Uterus (tissue), 4 donors: Measurements from ENCODE around the gene PSMG3. TPM values are rescaled to one million over a fixed set of nuclear protein-coding genes. Genes with fewer than 3 reads are reported as not detected.

Experiments used
- DNase-seq, 2 donors: peaks; one replicate each; pipeline ENCODE4 v3.0.0-alpha.2; 2019 to 2020
- H3K27ac ChIP-seq, 2 donors: fragments of 200-600 bp; sonication (generic); 1 replicate in 1 of 2; 2 replicates in 1 of 2; pipeline ENCODE4 v1.5.1; 2016 to 2018
- H3K27me3 ChIP-seq, 2 donors: fragments of 200-600 bp; sonication (generic); one replicate each; pipeline ENCODE4 v1.5.1; 2018 to 2019; ENCODE audit warnings: control low read depth in 1 of 2
- H3K36me3 ChIP-seq, 2 donors: fragments of 200-600 bp; sonication (generic); one replicate each; pipeline ENCODE4 v1.5.1; 2019; ENCODE audit warnings: control low read depth in 1 of 2
- H3K4me1 ChIP-seq, 2 donors: fragments of 200-600 bp; sonication (generic); one replicate each; pipeline ENCODE4 v1.5.1; 2018 to 2019; ENCODE audit warnings: control low read depth in 1 of 2
- H3K4me3 ChIP-seq, 2 donors: fragments of 200-600 bp; sonication (generic); 1 replicate in 1 of 2; 2 replicates in 1 of 2; pipeline ENCODE4 v1.5.1; 2018 to 2019; ENCODE audit warnings: mild to moderate bottlenecking in 1 of 2
- H3K9me3 ChIP-seq, 2 donors: fragments of 200-600 bp; sonication (generic); one replicate each; pipeline ENCODE4 v1.5.1; 2019; ENCODE audit warnings: control low read depth in 1 of 2
- CTCF ChIP-seq, 4 experiments: fragments of 200-600 bp in 2 of 4; fragments of 450-650 bp in 2 of 4; sonication (generic) in 2 of 4; IDR thresholded peaks; one replicate each; pipeline ENCODE4 v1.5.1; 2016 to 2019; ENCODE audit warnings: antibody characterized with exemption in 4 of 4, mild to moderate bottlenecking in 2 of 4, moderate library complexity in 1 of 4
- POLR2A ChIP-seq, 2 donors: fragments of 450-650 bp; IDR thresholded peaks; one replicate each; pipeline ENCODE4 v1.6.1; 2016; ENCODE audit warnings: antibody characterized with exemption in 2 of 2, mild to moderate bottlenecking in 1 of 2, moderate library complexity in 1 of 2
- intact Hi-C: fragments of 100-400 bp; cut with DNase I; formaldehyde crosslinking; loops from one replicate; pipeline ENCODE4 v1.15.1; 2023; ENCODE audit warnings: low total_unique reads
- total RNA-seq, 4 donors: library from RNA; depleted of rRNA in 3 of 4; stranded (reverse); fragments of >200 nt in 3 of 4; gene quantifications; one replicate each; pipeline versions ENCODE4 v1.1.0 to v1.2.4, GENCODE V29; 2014 to 2023
- donor health status: DM: yes; HTN: yes; CAD: no.

The PSMG3 gene
- total RNA-seq, 4 donors from 2014 or later, result 16.4 to 143 (median 25.7) TPM

DNA sequence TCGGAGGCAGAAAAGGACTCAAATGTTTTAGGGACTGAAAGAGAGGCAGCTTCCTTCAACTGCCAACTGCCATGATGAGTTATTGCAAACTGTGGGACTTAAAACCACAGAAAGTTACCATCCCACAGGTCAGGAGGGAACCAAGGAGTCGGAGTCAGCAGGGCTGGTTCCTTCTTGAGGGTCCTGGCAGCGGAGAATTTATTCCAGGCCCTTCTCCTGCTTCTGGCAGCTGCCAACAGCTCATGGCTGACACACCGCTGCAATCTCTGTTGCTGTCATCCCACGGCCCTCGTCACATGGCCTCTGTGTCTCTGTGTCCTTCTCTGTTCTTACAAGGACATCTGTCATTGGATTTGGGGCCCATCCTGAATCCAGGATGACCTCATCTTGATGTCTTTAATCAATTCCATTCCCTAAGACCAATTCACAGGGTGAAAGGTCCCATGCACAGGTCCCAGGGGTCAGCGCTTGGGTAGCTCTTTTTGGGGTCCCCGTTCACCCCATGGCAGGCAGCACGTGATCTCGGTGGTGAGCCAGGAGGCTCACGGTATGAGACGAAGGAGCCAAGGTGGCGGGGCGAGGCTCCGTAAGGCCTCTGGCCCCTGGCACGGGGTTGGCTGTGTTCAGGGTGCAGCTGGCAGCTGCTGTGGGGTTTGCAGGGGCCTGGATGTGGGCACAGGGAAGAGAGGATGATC is 27.4 kb upstream of the PSMG3 start:
- Histone ChIP-seq H3K36me3 (no peaks in the 10 kb centered on the region), H3K4me3 (no peak overlapping the region), H3K9me3 (no peaks in the 10 kb centered on the region), H3K27me3 (peaks cover 0 to 12% of the 10 kb centered on the region in 2 donors), H3K4me1 (no peaks in the 10 kb centered on the region), H3K27ac (no peak overlapping the region)
- TF ChIP-seq CTCF (IDR thresholded peaks at IDR 0.05) (no peak), POLR2A (IDR thresholded peaks at IDR 0.05) (no peak)
- DNase-seq, result no peak
- intact Hi-C loops, result no loop called here

GRCh38 chr7:1596181-1597043 is 26.6 kb upstream of the PSMG3 start:
- TF ChIP-seq POLR2A (IDR thresholded peaks at IDR 0.05) (no peak), CTCF (IDR thresholded peaks at IDR 0.05) (no peak)
- no peaks in the 10 kb centered on the region for H3K9me3 ChIP-seq
- no peaks in the 10 kb centered on the region for H3K36me3 ChIP-seq
- peaks cover 0 to 18% of the 10 kb centered on the region in 2 donors for H3K27me3 ChIP-seq
- H3K4me1 ChIP-seq, result no peaks in the 10 kb centered on the region
- no peak for DNase-seq
- intact Hi-C loops, result no loop called here
- no peak overlapping the region for H3K27ac ChIP-seq
- H3K4me3 ChIP-seq, result no peak overlapping the region

DNA sequence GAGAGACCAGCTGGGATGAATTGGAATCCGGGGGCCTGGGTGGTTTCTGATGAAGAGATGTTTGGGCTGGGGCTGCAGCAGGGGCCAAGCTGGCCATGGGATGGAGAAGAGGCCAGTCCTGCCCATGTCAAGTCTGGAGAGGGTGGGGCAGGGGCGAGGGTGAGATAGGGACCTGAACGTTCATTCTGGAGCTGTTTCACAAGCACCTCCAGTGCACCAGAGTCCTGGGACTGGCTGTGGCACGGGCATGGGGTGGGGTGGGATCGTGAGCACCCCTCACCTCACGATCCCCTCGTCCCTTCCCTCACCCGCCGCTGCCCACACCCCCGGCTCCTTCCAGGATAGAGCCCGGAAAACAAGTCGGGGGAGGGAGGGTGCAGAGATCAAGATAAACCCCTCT is 25.8 kb upstream of the PSMG3 start:
- no peak for DNase-seq
- no peak overlapping the region for H3K4me3 ChIP-seq
- H3K4me1 ChIP-seq, result no peaks in the 10 kb centered on the region
- no peak for TF ChIP-seq POLR2A (IDR thresholded peaks at IDR 0.05)
- no peak for TF ChIP-seq CTCF (IDR thresholded peaks at IDR 0.05)
- H3K9me3 ChIP-seq, result no peaks in the 10 kb centered on the region
- H3K27me3 ChIP-seq, result peaks cover 0 to 18% of the 10 kb centered on the region in 2 donors
- no peaks in the 10 kb centered on the region for H3K36me3 ChIP-seq
- intact Hi-C loops, result no loop called here
- no peak overlapping the region for H3K27ac ChIP-seq

- no peak overlapping the region for H3K27ac ChIP-seq
- H3K9me3 ChIP-seq, result no peaks in the 10 kb centered on the region
- no peaks in the 10 kb centered on the region for H3K4me1 ChIP-seq
- H3K4me3 ChIP-seq, result no peak overlapping the region
- no peaks in the 10 kb centered on the region for H3K36me3 ChIP-seq
- no peak for TF ChIP-seq CTCF (IDR thresholded peaks at IDR 0.05)
- intact Hi-C loops, result no loop called here
- DNase-seq, result no peak
- H3K27me3 ChIP-seq, result peaks cover 0 to 18% of the 10 kb centered on the region in 2 donors
Observed at GRCh38 chr7:1595027-1595426, 25.2 kb upstream of the PSMG3 start.

DNA sequence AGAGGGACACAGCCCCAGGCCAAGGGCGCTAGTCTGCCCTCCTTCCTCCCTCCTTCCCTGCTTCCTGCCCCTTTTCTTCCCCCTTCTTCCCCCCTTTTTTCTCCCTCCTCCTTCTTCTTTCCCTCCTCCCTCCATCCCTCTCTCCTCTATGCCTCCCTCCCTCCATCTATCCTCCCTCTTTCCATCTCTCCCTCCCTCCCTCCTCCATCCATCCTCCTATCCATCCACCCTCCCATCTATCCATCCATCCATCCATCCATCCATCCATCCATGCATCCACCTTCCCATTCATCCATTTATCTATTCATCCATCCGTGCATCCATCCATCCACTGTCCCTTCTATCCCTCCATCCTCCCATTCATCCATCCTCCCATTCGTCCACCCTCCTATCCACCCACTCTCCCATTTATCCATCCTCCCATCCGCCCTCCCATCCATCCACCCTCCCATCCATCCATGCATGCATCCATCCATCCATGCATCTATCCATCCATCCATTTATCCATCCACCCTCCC is 24.1 kb upstream of the PSMG3 start:
- peaks cover 0 to 18% of the 10 kb centered on the region in 2 donors for H3K27me3 ChIP-seq
- DNase-seq, result no peak
- no peaks in the 10 kb centered on the region for H3K36me3 ChIP-seq
- H3K9me3 ChIP-seq, result peaks cover 0 to 3% of the 10 kb centered on the region in 2 donors
- H3K4me1 ChIP-seq, result no peaks in the 10 kb centered on the region
- intact Hi-C loops, result no loop called here
- H3K27ac ChIP-seq, result no peak overlapping the region
- no peak overlapping the region for H3K4me3 ChIP-seq
- no peak for TF ChIP-seq CTCF (IDR thresholded peaks at IDR 0.05)
- no peak for TF ChIP-seq POLR2A (IDR thresholded peaks at IDR 0.05)
